ENCODE data around the gene SULT1C4.

Gene SULT1C4

GRCh38 chr2:108388045-108388444 lies 10.3 kb downstream of the SULT1C4 start:
- no peak overlapping the region for H3K9ac ChIP-seq (ENCODE audit: low read length)
- H2AFZ ChIP-seq (ENCODE audit: low read length): no peak overlapping the region
- no peaks in the 10 kb centered on the region for H3F3A ChIP-seq (ENCODE audit: insufficient read depth, low read length)
- H3K4me3 ChIP-seq (ENCODE audit: low read depth, low read length, poor library complexity, severe bottlenecking): no peak overlapping the region
- H3K4me2 ChIP-seq (ENCODE audit: low read length): no peak overlapping the region
- no peaks in the 10 kb centered on the region for H3K36me3 ChIP-seq (ENCODE audit: insufficient read depth, low read length)
- no peak overlapping the region for H3K27ac ChIP-seq (ENCODE audit: low read depth, low read length, poor library complexity, severe bottlenecking)
- H3K4me1 ChIP-seq (ENCODE audit: insufficient read depth, low read length, severe bottlenecking): no peaks in the 10 kb centered on the region
- no peaks in the 10 kb centered on the region for H3K9me3 ChIP-seq (ENCODE audit: low read length)
- no peaks in the 10 kb centered on the region for H3K79me2 ChIP-seq (ENCODE audit: insufficient read depth, low read length)
- H3K9me2 ChIP-seq (ENCODE audit: low read depth, low read length): no peaks in the 10 kb centered on the region
- no peaks in the 10 kb centered on the region for H4K20me1 ChIP-seq (ENCODE audit: insufficient read depth, low read length)
- no peaks in the 10 kb centered on the region for H3K27me3 ChIP-seq (ENCODE audit: insufficient read depth, low read length)
- TF ChIP-seq CTCF (IDR thresholded peaks at IDR 0.05; ENCODE audit: low read length) (no peak), EZH2 (IDR thresholded peaks at IDR 0.05; ENCODE audit: borderline replicate concordance, low read length) (no peak)

- H3K9ac ChIP-seq (ENCODE audit: low read length): no peak overlapping the region
- no peak overlapping the region for H2AFZ ChIP-seq (ENCODE audit: low read length)
- no peaks in the 10 kb centered on the region for H4K20me1 ChIP-seq (ENCODE audit: insufficient read depth, low read length)
- no peak for TF ChIP-seq CTCF (IDR thresholded peaks at IDR 0.05; ENCODE audit: low read length)
- TF ChIP-seq EZH2 (IDR thresholded peaks at IDR 0.05; ENCODE audit: borderline replicate concordance, low read length): no peak
- no peaks in the 10 kb centered on the region for H3K4me1 ChIP-seq (ENCODE audit: insufficient read depth, low read length, severe bottlenecking)
- H3F3A ChIP-seq (ENCODE audit: insufficient read depth, low read length): no peaks in the 10 kb centered on the region
- H3K27ac ChIP-seq (ENCODE audit: low read depth, low read length, poor library complexity, severe bottlenecking): no peak overlapping the region
- H3K4me3 ChIP-seq (ENCODE audit: low read depth, low read length, poor library complexity, severe bottlenecking): no peak overlapping the region
- no peak overlapping the region for H3K4me2 ChIP-seq (ENCODE audit: low read length)
- no peaks in the 10 kb centered on the region for H3K9me3 ChIP-seq (ENCODE audit: low read length)
- no peaks in the 10 kb centered on the region for H3K36me3 ChIP-seq (ENCODE audit: insufficient read depth, low read length)
- H3K27me3 ChIP-seq (ENCODE audit: insufficient read depth, low read length): no peaks in the 10 kb centered on the region
- no peaks in the 10 kb centered on the region for H3K79me2 ChIP-seq (ENCODE audit: insufficient read depth, low read length)
- H3K9me2 ChIP-seq (ENCODE audit: low read depth, low read length): no peaks in the 10 kb centered on the region
Observed at GRCh38 chr2:108390340-108390739, 12.6 kb downstream of the SULT1C4 start.

- Histone ChIP-seq H3K27me3 (ENCODE audit: insufficient read depth, low read length) (no peaks in the 10 kb centered on the region), H3K36me3 (ENCODE audit: insufficient read depth, low read length) (no peaks in the 10 kb centered on the region), H3K4me2 (ENCODE audit: low read length) (no peak overlapping the region), H3K9me2 (ENCODE audit: low read depth, low read length) (no peaks in the 10 kb centered on the region), H3K27ac (ENCODE audit: low read depth, low read length, poor library complexity, severe bottlenecking) (no peak overlapping the region), H4K20me1 (ENCODE audit: insufficient read depth, low read length) (no peaks in the 10 kb centered on the region), H3K4me3 (ENCODE audit: low read depth, low read length, poor library complexity, severe bottlenecking) (no peak overlapping the region), H3K9ac (ENCODE audit: low read length) (no peak overlapping the region), H3K9me3 (ENCODE audit: low read length) (no peaks in the 10 kb centered on the region), H3K4me1 (ENCODE audit: insufficient read depth, low read length, severe bottlenecking) (no peaks in the 10 kb centered on the region), H3K79me2 (ENCODE audit: insufficient read depth, low read length) (no peaks in the 10 kb centered on the region), H2AFZ (ENCODE audit: low read length) (no peak overlapping the region), H3F3A (ENCODE audit: insufficient read depth, low read length) (no peaks in the 10 kb centered on the region)
- no peak for TF ChIP-seq EZH2 (IDR thresholded peaks at IDR 0.05; ENCODE audit: borderline replicate concordance, low read length)
- TF ChIP-seq CTCF (IDR thresholded peaks at IDR 0.05; ENCODE audit: low read length): no peak
Observed at GRCh38 chr2:108392029-108392428, 14.3 kb downstream of the SULT1C4 start.
